Measurements from ENCODE around the gene KCNQ2.

The KCNQ2 gene

GRCh38 chr20:63372971-63373885 lies 99.2 kb downstream of the KCNQ2 start:
- no peak overlapping the region for H3K27ac ChIP-seq (ENCODE audit: low read length)
- H3K9me3 ChIP-seq (ENCODE audit: insufficient read depth, low read length), result no peaks in the 10 kb centered on the region
- H3K4me1 ChIP-seq (ENCODE audit: low read length), result no peaks in the 10 kb centered on the region
- TF ChIP-seq EZH2phosphoT487 (IDR thresholded peaks at IDR 0.05; ENCODE audit: low read depth), result no peak
- TF ChIP-seq CTCF (IDR thresholded peaks at IDR 0.05; ENCODE audit: low read depth, low read length), result no peak
- H3K4me3 ChIP-seq (ENCODE audit: low read length), result no peak overlapping the region
- H3K27me3 ChIP-seq (ENCODE audit: low read depth, low read length), result peaks cover 3% of the 10 kb centered on the region; the same call in 1 of the 2 replicates
- no peaks in the 10 kb centered on the region for H3K36me3 ChIP-seq (replicated peaks; ENCODE audit: low read depth, low read length)
- no peak overlapping the region for H2AFZ ChIP-seq (ENCODE audit: low read depth, low read length)
- H3K9ac ChIP-seq (ENCODE audit: low read length), result no peak overlapping the region
- H3K4me2 ChIP-seq (ENCODE audit: low read length), result no peak overlapping the region
- H3K79me2 ChIP-seq (ENCODE audit: low read length), result no peaks in the 10 kb centered on the region
- H4K20me1 ChIP-seq (ENCODE audit: insufficient read depth, low read length), result no peaks in the 10 kb centered on the region

GRCh38 chr20:63371291-63371865 lies 101.1 kb downstream of the KCNQ2 start:
- no peak for TF ChIP-seq EZH2phosphoT487 (IDR thresholded peaks at IDR 0.05; ENCODE audit: low read depth)
- TF ChIP-seq CTCF (IDR thresholded peaks at IDR 0.05; ENCODE audit: low read depth, low read length), result no peak
- H4K20me1 ChIP-seq (ENCODE audit: insufficient read depth, low read length), result no peaks in the 10 kb centered on the region
- no peak overlapping the region for H3K4me2 ChIP-seq (ENCODE audit: low read length)
- H3K27me3 ChIP-seq (ENCODE audit: low read depth, low read length), result peaks cover 3% of the 10 kb centered on the region; the same call in 1 of the 2 replicates
- H3K36me3 ChIP-seq (replicated peaks; ENCODE audit: low read depth, low read length), result no peaks in the 10 kb centered on the region
- H3K27ac ChIP-seq (ENCODE audit: low read length), result no peak overlapping the region
- no peaks in the 10 kb centered on the region for H3K4me1 ChIP-seq (ENCODE audit: low read length)
- no peak overlapping the region for H2AFZ ChIP-seq (ENCODE audit: low read depth, low read length)
- no peak overlapping the region for H3K4me3 ChIP-seq (ENCODE audit: low read length)
- no peaks in the 10 kb centered on the region for H3K79me2 ChIP-seq (ENCODE audit: low read length)
- no peak overlapping the region for H3K9ac ChIP-seq (ENCODE audit: low read length)
- no peaks in the 10 kb centered on the region for H3K9me3 ChIP-seq (ENCODE audit: insufficient read depth, low read length)

GRCh38 chr20:63370618-63371187 lies 101.8 kb downstream of the KCNQ2 start:
- no peak overlapping the region for H3K4me3 ChIP-seq (ENCODE audit: low read length)
- H3K4me2 ChIP-seq (ENCODE audit: low read length), result no peak overlapping the region
- no peaks in the 10 kb centered on the region for H3K4me1 ChIP-seq (ENCODE audit: low read length)
- TF ChIP-seq CTCF (IDR thresholded peaks at IDR 0.05; ENCODE audit: low read depth, low read length), result no peak
- no peak for TF ChIP-seq EZH2phosphoT487 (IDR thresholded peaks at IDR 0.05; ENCODE audit: low read depth)
- H3K9ac ChIP-seq (ENCODE audit: low read length), result no peak overlapping the region
- H3K9me3 ChIP-seq (ENCODE audit: insufficient read depth, low read length), result no peaks in the 10 kb centered on the region
- no peaks in the 10 kb centered on the region for H3K36me3 ChIP-seq (replicated peaks; ENCODE audit: low read depth, low read length)
- H3K27ac ChIP-seq (ENCODE audit: low read length), result no peak overlapping the region
- H2AFZ ChIP-seq (ENCODE audit: low read depth, low read length), result no peak overlapping the region
- no peaks in the 10 kb centered on the region for H4K20me1 ChIP-seq (ENCODE audit: insufficient read depth, low read length)
- H3K27me3 ChIP-seq (ENCODE audit: low read depth, low read length), result peaks cover 3% of the 10 kb centered on the region; the same call in 1 of the 2 replicates
- H3K79me2 ChIP-seq (ENCODE audit: low read length), result no peaks in the 10 kb centered on the region

All from OCI-LY3 (cell line).